Astrocyte of the hippocampus (primary cell): Measurements from ENCODE around the gene ZNF609.
"Not testable (repeated sequence)": the region's sequence is repeated elsewhere in the genome, so short reads cannot be mapped to it uniquely, and the experiment has no call there.

Source experiments
- DNase-seq: peaks from one replicate; pipeline ENCODE4 v3.0.0; 2011; ENCODE audit warnings: low read depth, low spot score

The ZNF609 gene

DNA sequence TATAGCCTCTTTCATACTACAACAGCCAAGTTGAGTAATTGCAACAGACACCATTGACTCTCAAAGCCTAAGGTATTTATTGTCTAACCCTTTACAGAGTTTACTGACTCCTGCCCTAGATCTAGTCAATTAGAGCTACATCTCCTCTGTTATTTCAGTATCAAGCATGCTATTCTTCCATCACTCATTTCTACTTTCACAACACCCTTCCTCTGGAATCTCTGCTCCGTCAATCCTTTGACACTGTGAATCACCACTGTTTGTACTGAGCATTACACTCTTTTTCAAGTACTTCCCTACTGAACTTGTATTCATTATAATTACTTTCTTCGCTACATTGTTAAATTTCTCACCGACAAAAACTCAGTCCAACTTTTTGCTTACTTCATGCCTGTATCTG is 121.8 kb downstream of the ZNF609 start:
- peak; percentile 48 for DNase-seq

- no peak for DNase-seq
These were observed 123.1 kb downstream of the ZNF609 start for GRCh38 chr15:64583519-64583918.

DNA sequence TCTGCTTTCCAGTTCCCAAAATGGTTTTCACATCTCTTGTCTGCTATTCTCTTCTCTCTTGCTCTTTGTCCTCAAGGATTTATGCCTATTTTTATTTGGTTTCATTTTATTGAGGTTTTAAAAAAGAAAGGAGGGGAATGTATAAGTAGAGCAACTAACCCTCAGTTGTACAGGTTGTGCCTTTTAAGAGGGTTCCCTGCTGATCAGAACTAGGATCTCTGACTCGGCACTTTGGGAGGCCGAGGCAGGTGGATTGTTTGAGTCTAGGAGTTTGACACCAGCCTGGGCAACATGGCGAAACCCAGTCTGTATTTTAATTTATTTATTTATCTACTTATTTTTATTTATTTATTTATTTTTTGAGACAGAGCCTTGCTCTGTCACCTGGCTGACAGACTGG is 123.6 kb downstream of the ZNF609 start:
- no peak for DNase-seq

DNA sequence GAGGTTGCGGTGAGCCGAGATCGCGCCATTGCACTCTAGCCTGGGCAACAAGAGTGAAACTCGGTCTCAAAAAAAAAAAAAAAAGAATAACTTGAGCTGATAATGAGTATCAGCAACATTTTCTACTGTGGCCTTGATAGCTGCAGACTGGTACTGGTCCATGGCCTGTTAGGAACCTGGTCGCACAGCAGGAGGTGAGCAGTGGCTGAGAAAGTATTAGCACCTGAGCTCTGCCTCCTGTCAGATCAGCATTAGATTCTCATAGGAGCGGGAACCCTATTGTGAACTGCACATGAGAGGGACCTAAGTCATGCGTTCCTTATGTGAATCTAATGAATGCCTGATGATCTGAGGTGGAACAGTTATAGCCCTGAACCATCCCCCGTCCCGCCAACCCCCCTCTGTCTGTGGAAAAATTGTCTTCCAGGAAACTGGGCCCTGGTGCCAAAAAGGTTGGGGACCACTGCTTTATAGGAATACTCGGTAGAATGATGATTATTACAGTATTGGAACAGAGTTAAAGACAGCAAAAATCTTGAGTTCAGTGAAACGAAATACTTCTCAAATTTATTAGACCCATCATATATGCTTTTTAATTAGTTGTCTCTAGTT is 126.0 kb downstream of the ZNF609 start:
- DNase-seq: no peak

- DNase-seq: no peak
These were observed 126.6 kb downstream of the ZNF609 start for GRCh38 chr15:64586984-64587383.

GRCh38 chr15:64589435-64590084 is 129.2 kb downstream of the ZNF609 start:
- DNase-seq: no peak

- not testable (repeated sequence) for DNase-seq
These were observed 132.5 kb downstream of the ZNF609 start for GRCh38 chr15:64592845-64593244.

DNA sequence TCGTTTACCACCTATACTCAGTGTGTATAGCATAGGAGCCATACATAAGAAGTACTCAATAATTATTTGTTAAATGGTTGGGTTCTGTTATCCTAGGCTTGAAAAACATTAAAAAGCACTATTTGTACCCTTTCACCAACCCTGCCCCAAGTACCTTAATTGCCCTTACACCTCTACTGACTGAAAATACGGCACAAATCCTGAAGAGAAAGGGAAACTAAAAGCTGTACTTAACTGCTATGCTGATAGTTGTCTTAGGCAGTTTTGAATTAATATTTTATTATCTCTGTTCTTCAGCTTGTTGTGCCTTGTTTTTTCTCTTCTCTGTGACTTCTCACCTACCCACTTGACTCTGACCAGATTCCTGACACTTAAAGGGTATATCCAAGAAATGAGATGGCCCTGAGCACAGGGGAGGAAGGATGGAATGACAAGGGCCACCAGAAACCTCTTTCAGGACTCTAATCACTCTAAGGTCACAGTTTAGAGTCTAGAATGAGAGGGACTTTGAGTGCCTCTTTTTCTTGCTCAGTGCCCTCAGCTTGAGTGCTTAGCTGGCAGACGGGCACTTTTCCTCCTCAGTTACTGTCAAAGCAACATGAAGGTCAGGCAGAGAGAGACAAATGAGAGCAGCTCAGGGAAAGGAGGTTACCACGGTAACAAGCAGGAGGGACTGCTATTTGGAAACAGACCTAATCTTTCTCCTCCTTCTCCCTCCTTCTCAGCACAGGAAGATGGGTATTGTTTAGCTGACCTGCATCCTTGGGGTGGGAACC is 136.5 kb downstream of the ZNF609 start:
- DNase-seq: peak; percentile 67

DNA sequence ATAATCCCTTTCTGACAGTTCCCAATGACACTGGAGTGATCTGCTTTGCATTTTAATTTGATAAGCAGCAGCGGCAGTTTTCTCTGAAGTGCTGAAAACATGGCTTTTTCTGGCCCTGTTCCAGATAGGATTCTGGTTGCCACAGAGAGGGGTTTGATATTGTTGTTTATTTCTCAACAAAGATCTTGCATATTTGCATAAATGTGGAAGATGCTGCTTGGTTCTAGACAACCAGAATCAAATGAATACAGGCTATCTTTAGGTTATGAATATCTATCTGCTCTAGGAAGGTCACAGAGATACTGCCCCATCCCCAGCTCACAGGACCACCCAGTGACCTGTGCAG is 137.1 kb downstream of the ZNF609 start:
- no peak for DNase-seq

DNA sequence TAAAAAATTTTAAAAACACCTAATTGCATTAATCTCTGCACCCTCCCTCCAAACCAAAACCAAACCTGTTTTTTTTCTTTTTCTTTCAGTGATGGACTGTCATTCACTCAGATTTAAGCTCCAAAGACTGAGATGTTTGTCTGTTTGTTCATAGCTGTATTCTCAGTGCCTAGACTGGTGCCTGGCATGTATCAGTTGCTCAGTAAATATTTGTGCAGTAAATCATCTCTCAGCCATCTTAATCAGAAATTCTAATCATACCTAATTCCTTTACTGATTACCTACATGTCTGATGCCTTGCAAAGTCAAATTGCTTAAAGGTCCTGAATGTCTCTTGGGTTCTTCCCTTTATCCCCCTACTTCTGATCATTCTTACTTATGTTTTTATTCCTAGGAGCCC is 138.8 kb downstream of the ZNF609 start:
- DNase-seq: no peak

GRCh38 chr15:64599716-64600115 is 139.3 kb downstream of the ZNF609 start:
- peak; percentile 64 for DNase-seq

DNA sequence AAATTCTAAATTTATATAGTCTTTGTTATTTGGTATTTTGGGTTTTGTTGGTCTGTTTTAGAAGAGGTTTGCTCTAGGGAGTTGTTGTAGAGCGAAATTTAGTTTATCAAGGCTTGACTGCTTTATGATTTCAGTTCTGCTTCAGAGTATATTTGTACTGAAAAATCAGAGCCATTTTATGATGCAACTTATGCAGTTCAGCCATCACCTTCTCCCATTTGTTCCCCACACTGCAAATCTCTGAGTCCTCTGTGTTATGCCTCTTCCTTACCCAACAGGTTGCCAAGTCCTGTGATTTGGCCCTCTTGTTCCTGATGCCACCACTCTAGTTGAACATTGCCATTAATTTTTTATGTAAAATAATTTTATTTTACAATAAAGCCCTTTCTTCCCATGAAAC is 140.4 kb downstream of the ZNF609 start:
- DNase-seq: no peak

DNA sequence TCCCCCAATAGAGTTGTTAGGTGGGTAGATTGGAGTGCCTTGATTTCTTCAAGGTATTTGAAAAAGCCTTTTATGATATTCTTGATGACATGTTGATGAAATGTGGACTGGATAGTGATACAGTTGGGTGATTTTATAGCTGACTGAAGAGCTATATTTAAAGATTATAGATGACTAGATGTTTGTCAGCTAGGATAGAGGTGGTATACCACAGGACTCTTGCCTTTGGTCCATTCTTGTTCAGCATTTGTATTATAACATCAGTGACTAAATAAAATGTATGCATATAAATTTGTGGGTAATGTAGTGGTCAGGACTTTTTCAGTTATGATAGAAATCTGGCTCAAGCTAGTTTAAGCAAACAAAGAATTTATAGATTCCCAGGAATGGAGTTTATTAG is 143.9 kb downstream of the ZNF609 start:
- DNase-seq: no peak

- not testable (repeated sequence) for DNase-seq
These were observed 147.0 kb downstream of the ZNF609 start for GRCh38 chr15:64607416-64607815.

DNA sequence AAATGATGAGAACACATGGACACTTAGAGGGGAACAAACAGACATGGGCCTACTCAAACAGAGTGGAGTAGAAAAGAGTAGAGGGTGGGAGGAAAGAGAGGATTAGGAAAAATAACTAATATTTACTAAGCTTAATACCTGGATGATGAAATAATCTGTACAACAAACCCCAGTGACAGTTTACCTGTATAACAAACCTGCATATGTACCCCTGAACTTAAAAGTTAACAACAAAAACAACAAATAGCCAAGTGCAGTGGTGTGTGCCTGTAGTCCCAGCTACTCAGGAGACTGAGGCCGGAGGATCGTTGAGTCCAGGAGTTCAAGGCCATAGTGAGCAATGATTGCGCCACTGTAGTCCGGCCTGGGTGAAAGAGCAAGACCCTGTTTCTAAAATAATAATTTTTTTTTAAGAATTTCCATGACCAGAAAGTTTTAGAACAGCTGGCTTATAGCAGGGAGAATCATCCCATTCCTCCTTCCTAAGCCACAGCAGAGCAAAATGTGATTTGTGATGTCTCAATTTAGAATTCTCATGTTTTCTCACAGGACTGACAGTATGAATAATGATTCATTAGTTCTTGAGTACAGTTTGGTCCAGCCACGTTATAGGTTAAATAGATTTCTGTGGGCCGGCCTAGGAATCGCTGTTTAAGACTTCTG is 150.0 kb downstream of the ZNF609 start:
- no peak for DNase-seq

DNA sequence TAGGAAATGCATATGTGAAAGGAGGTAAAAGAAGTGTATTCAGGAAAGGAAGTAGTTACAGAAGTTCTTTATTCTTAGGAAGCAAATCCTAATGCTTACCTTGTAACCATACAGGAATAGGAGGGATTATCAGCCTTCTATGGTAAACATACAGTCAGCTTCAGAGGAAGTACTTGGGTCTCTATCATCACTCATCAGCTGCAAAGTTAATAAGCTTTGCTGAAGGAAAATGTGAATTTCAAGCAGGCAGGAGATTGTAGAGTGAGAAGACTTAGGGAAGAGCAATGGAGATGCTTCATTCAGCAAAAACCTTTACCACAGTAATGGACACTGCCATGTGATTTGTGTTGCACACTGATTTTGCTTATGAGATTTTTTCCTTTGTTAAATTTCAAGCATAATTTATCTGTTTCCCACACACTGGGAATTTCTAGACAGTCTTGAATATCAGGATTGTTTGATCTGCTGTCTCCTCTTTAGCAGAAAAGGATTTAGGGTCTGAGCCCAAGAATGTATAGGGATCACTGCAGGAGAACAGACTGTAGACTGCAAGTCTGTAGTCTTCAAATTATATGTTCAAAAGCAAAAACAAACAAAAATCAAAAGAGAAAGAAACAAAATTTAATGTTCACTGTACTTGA is 150.8 kb downstream of the ZNF609 start:
- DNase-seq: no peak

DNA sequence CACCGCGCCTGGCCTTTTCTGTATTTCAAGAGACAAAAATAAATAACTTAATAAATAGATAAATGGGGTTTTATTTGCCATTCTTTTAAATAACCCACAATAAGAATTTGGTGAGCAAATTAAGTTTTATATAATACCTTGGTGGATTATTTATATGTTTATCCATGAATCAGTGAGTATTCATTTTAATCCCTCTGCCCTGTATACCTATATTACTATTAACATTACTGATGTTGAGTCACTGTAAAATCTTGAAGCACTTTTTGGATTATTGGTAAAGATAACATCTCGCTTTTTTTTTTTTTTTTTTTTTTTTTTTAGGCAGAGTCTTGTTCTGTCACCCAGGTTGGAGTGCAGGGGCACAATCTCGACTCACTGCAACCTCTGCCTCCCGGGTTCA is 154.1 kb downstream of the ZNF609 start:
- no peak for DNase-seq

GRCh38 chr15:64617727-64618126 is 157.3 kb downstream of the ZNF609 start:
- no peak for DNase-seq

DNA sequence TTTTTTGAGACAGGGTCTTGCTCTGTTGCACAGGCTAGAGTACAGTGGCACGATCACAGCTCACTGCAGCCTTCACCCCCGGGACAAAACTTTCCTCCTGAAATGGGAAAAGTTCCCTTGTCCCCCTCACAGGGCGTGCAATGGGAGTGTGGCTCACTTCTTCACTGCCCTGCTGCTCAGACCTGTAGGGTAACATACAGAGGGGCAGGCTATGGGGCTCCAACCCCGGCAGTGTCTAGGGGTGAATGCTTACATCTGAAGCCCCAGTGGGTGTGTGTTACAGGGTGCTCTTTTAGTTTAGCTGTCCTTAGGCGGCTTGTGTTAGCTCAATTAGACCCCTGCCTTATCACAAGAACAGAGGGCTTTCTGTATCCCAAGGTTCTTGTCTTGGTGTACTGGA is 157.8 kb downstream of the ZNF609 start:
- DNase-seq: no peak

- no peak for DNase-seq
These were observed 158.2 kb downstream of the ZNF609 start for GRCh38 chr15:64618540-64618939.

DNA sequence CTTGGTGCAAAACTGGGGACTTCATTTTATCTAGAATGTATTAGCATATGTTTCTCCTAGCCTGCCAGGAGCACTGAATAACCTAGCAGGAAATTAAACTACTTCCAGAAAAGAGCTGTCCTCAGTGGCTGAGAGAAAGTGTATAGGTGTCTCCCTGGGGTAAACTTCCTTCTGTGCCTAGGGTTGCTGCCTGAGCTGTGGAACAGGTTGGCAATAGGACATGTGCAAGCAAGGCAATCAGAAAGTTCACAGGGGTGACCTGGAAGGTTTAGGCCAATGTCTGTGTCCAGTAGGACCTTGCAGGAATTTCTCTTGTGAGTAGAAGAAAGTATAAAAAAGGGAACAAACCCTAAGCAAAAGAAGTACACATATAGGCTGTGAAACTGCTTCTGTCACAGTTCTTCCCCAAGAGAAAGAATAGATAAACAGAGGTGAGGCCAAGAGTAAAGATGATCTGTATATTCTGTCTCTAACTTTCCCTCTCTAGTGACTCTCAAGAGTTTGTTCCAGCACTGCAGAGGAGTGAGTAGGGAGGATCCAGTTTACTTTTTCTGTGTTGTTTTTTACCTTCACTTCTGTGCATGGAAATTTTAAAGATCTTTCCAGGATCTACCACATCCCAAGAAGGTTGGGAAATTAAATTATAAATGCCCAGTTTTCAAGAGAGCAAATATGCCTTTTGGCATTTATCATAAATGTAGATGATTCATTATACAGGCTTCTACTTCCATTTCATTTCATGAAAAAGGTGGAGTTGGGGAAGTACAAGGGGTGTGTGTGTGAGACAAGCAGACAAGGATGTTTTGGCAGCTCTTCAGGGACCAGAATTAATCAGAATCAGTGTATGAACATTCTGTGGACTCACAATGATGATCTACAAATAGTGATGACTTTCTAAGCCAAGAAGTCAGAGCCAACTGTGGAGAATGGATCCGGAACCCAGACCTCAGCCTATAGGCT is 159.8 kb downstream of the ZNF609 start:
- peak; percentile 50 for DNase-seq
